ENCODE results near the gene CDKL1. TPM values are rescaled to one million over a fixed set of nuclear protein-coding genes. Genes with fewer than 3 reads are reported as not detected.
A peak's percentile ranks its signal among the peaks of the same experiment; 100 is the strongest.

The CDKL1 gene
- total and polyA plus RNA-seq, 2 experiments from 2014 or later, result 2.9 to 5.0 TPM

DNA sequence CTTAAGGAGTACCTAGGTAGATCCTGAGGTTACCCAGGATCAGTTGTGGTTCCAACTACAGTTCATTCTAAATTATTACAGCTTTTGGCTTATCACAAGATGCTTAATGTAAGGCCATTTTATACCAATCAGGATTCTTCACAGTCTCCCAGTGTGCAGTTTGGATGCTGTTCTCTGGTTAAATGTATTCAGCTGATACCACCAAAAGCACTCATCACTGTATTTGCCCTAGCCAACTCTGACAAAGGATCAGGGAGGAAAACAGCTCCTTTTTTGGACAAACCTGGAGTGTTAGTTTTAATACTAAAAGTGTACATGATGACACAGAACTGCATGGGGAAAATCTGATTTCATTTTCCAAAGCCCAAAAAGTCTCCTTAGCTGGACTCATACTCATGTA is 65.1 kb downstream of the CDKL1 start:
- H3K4me1 ChIP-seq (ENCODE audit: insufficient read depth), result peaks cover 23% of the 10 kb centered on the region
- no peaks in the 10 kb centered on the region for H3K9me2 ChIP-seq (ENCODE audit: insufficient read depth)
- in situ Hi-C loops (cut with MboI), result loop anchor here (25.0 kb wide), 1 partner anchor 431 kb away; no protein-coding TSS in a partner anchor

GRCh38 chr14:50321009-50321660 is 75.5 kb downstream of the CDKL1 start:
- 1 to 2% methylated on average over 9 of the region's 9 CpGs for WGBS, 2 experiments (ENCODE audit: low coverage in 1 of 2, low lambda C conversion rate in 2 of 2, missing lambda C conversion rate in 2 of 2)
- in situ Hi-C loops (cut with MboI), result loop anchor here (10.0 kb wide), 1 partner anchor 214 kb away; the partner anchor contains the start of gene MAP4K5
- TF ChIP-seq EZH2 (IDR thresholded peaks at IDR 0.05; ENCODE audit: insufficient read depth, poor library complexity, severe bottlenecking), result no peak
- no peak for TF ChIP-seq EZH2phosphoT487 (IDR thresholded peaks at IDR 0.05; ENCODE audit: insufficient read depth, low read depth)
- Histone ChIP-seq H3K27ac (peak overlapping the region; percentile 80), H3K9ac (peak overlapping the region; percentile 66), H3K4me1 (ENCODE audit: insufficient read depth) (peaks cover 23% of the 10 kb centered on the region), H3F3A (ENCODE audit: insufficient read depth) (peaks cover 17% of the 10 kb centered on the region), H3K79me2 (ENCODE audit: insufficient read depth) (peaks cover 18% of the 10 kb centered on the region), H3K9me2 (ENCODE audit: insufficient read depth) (no peaks in the 10 kb centered on the region), H3K9me3 (ENCODE audit: low read depth) (no peaks in the 10 kb centered on the region), H3K36me3 (ENCODE audit: low read depth) (no peaks in the 10 kb centered on the region; the same call in 1 of the 2 replicates), H3K4me2 (ENCODE audit: unreplicated experiment) (peak overlapping the region; percentile 85), H4K20me1 (ENCODE audit: insufficient read depth) (no peaks in the 10 kb centered on the region), H3K4me3 (peak overlapping the region; percentile 59), H2AFZ (peak overlapping the region; percentile 68), H3K27me3 (replicated peaks; ENCODE audit: insufficient read depth) (no peaks in the 10 kb centered on the region)
- peak; percentile 93 for DNase-seq

More for the DNA sequence above, 65.1 kb downstream of the CDKL1 start:
- no peaks in the 10 kb centered on the region for H3K79me2 ChIP-seq (ENCODE audit: insufficient read depth)
- H4K20me1 ChIP-seq (ENCODE audit: insufficient read depth), result no peaks in the 10 kb centered on the region
- H3K9ac ChIP-seq, result no peak overlapping the region
- no peak overlapping the region for H3K27ac ChIP-seq
- H3K27me3 ChIP-seq (replicated peaks; ENCODE audit: insufficient read depth), result no peaks in the 10 kb centered on the region
- H3K4me3 ChIP-seq, result no peak overlapping the region
- no peak overlapping the region for H3K4me2 ChIP-seq (ENCODE audit: unreplicated experiment)
- no peaks in the 10 kb centered on the region for H3K9me3 ChIP-seq (ENCODE audit: low read depth)
- no peaks in the 10 kb centered on the region for H3K36me3 ChIP-seq (ENCODE audit: low read depth)
- no peak overlapping the region for H2AFZ ChIP-seq
- no peak for DNase-seq
- peaks cover 29% of the 10 kb centered on the region for H3F3A ChIP-seq (ENCODE audit: insufficient read depth)
- TF ChIP-seq EZH2 (IDR thresholded peaks at IDR 0.05; ENCODE audit: insufficient read depth, poor library complexity, severe bottlenecking) (no peak), EZH2phosphoT487 (IDR thresholded peaks at IDR 0.05; ENCODE audit: insufficient read depth, low read depth) (no peak)

- Histone ChIP-seq H3K9me2 (ENCODE audit: insufficient read depth) (no peaks in the 10 kb centered on the region), H3K9ac (peak overlapping the region; percentile 66), H3K9me3 (ENCODE audit: low read depth) (no peaks in the 10 kb centered on the region), H3K27ac (peak overlapping the region; percentile 80), H3K36me3 (ENCODE audit: low read depth) (no peaks in the 10 kb centered on the region), H2AFZ (peak overlapping the region; percentile 68; the same call in 1 of the 2 replicates), H3K4me3 (peak overlapping the region; percentile 59), H3K4me2 (ENCODE audit: unreplicated experiment) (peak overlapping the region; percentile 85), H3K4me1 (ENCODE audit: insufficient read depth) (peaks cover 23% of the 10 kb centered on the region), H3F3A (ENCODE audit: insufficient read depth) (peaks cover 17% of the 10 kb centered on the region), H3K27me3 (replicated peaks; ENCODE audit: insufficient read depth) (no peaks in the 10 kb centered on the region), H3K79me2 (ENCODE audit: insufficient read depth) (peaks cover 18% of the 10 kb centered on the region), H4K20me1 (ENCODE audit: insufficient read depth) (no peaks in the 10 kb centered on the region)
- in situ Hi-C loops (cut with MboI), result loop anchor here (10.0 kb wide), 1 partner anchor 215 kb away; the partner anchor contains the start of gene MAP4K5
- WGBS, 2 experiments (ENCODE audit: low coverage in 1 of 2, low lambda C conversion rate in 2 of 2, missing lambda C conversion rate in 2 of 2), result 3 to 10% methylated on average over 8 of the region's 8 CpGs
- peak; percentile 92 for DNase-seq
- TF ChIP-seq EZH2 (IDR thresholded peaks at IDR 0.05; ENCODE audit: insufficient read depth, poor library complexity, severe bottlenecking), result no peak
- no peak for TF ChIP-seq EZH2phosphoT487 (IDR thresholded peaks at IDR 0.05; ENCODE audit: insufficient read depth, low read depth)
Observed at GRCh38 chr14:50320283-50320682, 76.4 kb downstream of the CDKL1 start.

- Histone ChIP-seq H3K9me2 (ENCODE audit: insufficient read depth) (no peaks in the 10 kb centered on the region), H3F3A (ENCODE audit: insufficient read depth) (peaks cover 17% of the 10 kb centered on the region), H3K4me3 (no peak overlapping the region; the same call in 1 of the 2 replicates), H3K79me2 (ENCODE audit: insufficient read depth) (peaks cover 18% of the 10 kb centered on the region), H3K4me1 (ENCODE audit: insufficient read depth) (peaks cover 23% of the 10 kb centered on the region), H3K27ac (peak overlapping the region; percentile 80), H4K20me1 (ENCODE audit: insufficient read depth) (no peaks in the 10 kb centered on the region), H2AFZ (no peak overlapping the region), H3K27me3 (replicated peaks; ENCODE audit: insufficient read depth) (no peaks in the 10 kb centered on the region), H3K36me3 (ENCODE audit: low read depth) (no peaks in the 10 kb centered on the region), H3K4me2 (ENCODE audit: unreplicated experiment) (peak overlapping the region; percentile 85), H3K9ac (no peak overlapping the region), H3K9me3 (ENCODE audit: low read depth) (no peaks in the 10 kb centered on the region)
- TF ChIP-seq EZH2phosphoT487 (IDR thresholded peaks at IDR 0.05; ENCODE audit: insufficient read depth, low read depth) (no peak), EZH2 (IDR thresholded peaks at IDR 0.05; ENCODE audit: insufficient read depth, poor library complexity, severe bottlenecking) (no peak)
- WGBS, 2 experiments (ENCODE audit: low coverage in 1 of 2, low lambda C conversion rate in 2 of 2, missing lambda C conversion rate in 2 of 2), result 90 to 91% methylated on average over 2 of the region's 2 CpGs
- in situ Hi-C loops (cut with MboI), result loop anchor here (10.0 kb wide), 1 partner anchor 215 kb away; the partner anchor contains the start of gene MAP4K5
- peak; percentile 56 for DNase-seq
Observed at GRCh38 chr14:50319721-50320120, 77.0 kb downstream of the CDKL1 start.

Measured in GM23248 (cell line).